ENCODE data around the gene GCN1. TPM values are rescaled to one million over a fixed set of nuclear protein-coding genes. Genes with fewer than 3 reads are reported as not detected.
"Not testable (repeated sequence)": the region's sequence is repeated elsewhere in the genome, so short reads cannot be mapped to it uniquely, and the experiment has no call there.

Gene GCN1
- total RNA-seq, 2 experiments from 2014 or later, result 130 to 137 TPM

DNA sequence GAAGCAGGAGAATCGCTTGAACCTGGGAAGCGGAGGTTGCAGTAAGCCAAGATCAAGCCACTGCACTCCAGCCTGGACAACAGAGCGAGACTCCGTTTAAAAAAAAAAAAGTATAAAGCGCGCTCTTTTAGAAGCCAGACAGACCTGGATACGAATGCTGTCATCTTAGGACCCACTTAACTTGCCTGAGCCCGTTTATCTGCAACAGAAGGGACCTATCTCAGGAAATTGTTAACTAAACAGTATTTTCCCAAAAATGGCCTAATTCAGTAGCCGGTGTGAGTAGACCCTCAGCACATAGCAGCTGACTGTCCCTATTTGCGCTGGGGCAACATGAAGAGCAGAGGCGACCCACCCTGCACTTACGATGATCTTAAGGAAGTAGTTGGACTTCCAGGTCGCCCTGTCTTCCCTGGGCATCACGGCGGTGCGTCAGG is 5.9 kb upstream of the GCN1 start:
- peak overlapping the region; percentile 97 for H3K4me3 Mint-ChIP-seq
- TF ChIP-seq, protein P1, sequence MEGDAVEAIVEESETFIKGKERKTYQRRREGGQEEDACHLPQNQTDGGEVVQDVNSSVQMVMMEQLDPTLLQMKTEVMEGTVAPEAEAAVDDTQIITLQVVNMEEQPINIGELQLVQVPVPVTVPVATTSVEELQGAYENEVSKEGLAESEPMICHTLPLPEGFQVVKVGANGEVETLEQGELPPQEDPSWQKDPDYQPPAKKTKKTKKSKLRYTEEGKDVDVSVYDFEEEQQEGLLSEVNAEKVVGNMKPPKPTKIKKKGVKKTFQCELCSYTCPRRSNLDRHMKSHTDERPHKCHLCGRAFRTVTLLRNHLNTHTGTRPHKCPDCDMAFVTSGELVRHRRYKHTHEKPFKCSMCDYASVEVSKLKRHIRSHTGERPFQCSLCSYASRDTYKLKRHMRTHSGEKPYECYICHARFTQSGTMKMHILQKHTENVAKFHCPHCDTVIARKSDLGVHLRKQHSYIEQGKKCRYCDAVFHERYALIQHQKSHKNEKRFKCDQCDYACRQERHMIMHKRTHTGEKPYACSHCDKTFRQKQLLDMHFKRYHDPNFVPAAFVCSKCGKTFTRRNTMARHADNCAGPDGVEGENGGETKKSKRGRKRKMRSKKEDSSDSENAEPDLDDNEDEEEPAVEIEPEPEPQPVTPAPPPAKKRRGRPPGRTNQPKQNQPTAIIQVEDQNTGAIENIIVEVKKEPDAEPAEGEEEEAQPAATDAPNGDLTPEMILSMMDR (IDR thresholded peaks at IDR 0.05), result no peak
- H3K9me3 Mint-ChIP-seq, result no peaks in the 10 kb centered on the region
- H3K4me1 Mint-ChIP-seq (ENCODE audit: low read depth), result peaks cover 37% of the 10 kb centered on the region
- CTCF ChIA-PET, result interaction anchor here (0.9 to 5.5 kb wide), 12 partner anchors 9 to 91 kb away, joined by 3 to 37 read pairs (median 6); partner anchors contain the start of genes PXN, RNU4-1 and RNU4-2
- H3K36me3 Mint-ChIP-seq (ENCODE audit: low read depth), result peaks cover 53% of the 10 kb centered on the region
- peak overlapping the region; percentile 95 for H3K27ac Mint-ChIP-seq
- no peaks in the 10 kb centered on the region for H3K27me3 Mint-ChIP-seq
- intact Hi-C loops (cut with micrococcal nuclease), result no loop called here
- DNase-seq, result no peak
- POLR2A ChIA-PET, result interaction anchor here (0.8 to 12.7 kb wide), 36 partner anchors 10 to 269 kb away, joined by 3 to 263 read pairs (median 6); partner anchors contain the start of genes BICDL1, PXN, RAB35 and RNU4-1
- no peak for ATAC-seq

DNA sequence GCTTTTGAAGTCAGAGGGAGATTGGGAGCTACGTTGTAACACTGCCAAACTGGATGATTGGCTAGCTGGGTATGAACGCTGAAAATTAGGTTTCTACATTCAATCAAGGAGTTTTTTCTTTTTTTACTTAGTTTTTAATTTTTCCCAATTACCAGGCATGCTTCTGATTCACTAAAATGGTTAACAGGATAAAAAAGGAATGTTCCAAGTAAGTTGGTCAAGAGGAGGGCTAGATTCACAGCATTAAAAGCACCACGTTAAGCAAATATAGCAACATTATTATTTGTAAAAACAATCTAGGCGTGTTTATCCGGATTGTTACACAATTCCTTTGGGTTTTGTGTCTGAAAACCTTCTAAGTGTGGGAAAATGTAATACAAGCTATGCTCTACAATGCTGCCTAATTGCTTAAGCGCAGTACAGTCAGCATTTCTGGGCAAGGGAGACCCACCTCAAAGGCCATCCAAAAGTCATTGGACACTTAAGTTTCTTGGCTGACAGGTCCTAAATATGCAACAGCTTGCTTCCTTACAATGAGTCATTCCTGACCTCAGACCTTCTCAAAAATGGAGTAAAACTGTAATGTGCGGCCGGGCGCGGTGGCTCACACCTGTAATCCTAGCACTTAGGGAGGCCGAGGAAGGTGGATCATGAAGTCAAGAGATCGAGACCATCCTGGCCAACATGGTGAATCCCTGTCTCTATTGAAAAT is 5.2 kb upstream of the GCN1 start:
- Mint-ChIP-seq H3K36me3 (ENCODE audit: low read depth) (peaks cover 57% of the 10 kb centered on the region), H3K4me1 (ENCODE audit: low read depth) (peaks cover 41% of the 10 kb centered on the region), H3K9me3 (no peaks in the 10 kb centered on the region), H3K27ac (peak overlapping the region; percentile 95), H3K4me3 (peak overlapping the region; percentile 97), H3K27me3 (no peaks in the 10 kb centered on the region)
- DNase-seq (peak; percentile 63), ATAC-seq (no peak)
- intact Hi-C loops (cut with micrococcal nuclease), result loop anchor here (5.0 to 10.0 kb wide), 2 partner anchors 82 to 185 kb away; partner anchors contain the start of gene RAB35
- ChIA-PET CTCF (interaction anchor here (5.5 kb wide), 1 partner anchor 66 kb away, joined by 37 read pairs; the partner anchor contains the start of gene PXN), POLR2A (interaction anchor here (0.5 to 12.7 kb wide), 31 partner anchors 10 to 243 kb away, joined by 3 to 263 read pairs (median 7); partner anchors contain the start of genes BICDL1, PXN, RAB35 and RNU4-1)
- TF ChIP-seq, protein P1 (IDR thresholded peaks at IDR 0.05), result no peak

DNA sequence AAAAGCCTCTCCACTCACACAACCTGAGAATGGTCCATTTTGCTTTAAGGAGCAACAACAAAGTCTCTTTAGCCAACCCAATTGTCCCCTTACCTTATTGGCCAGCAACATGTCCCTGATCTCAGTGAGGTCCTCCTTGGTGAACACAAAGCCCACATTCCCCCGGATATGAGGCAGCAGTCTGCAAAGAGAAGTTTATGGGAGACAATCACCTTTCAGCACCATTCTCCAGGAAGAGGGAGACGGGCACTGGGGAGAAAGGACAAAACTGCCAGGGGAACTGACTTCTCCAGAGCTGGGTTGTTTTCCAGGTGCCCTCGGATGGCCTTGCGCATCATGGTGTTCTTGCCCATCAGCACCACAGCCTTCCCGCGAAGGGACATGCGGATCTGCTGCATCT is 4.5 kb upstream of the GCN1 start:
- intact Hi-C loops (cut with micrococcal nuclease), result loop anchor here (5.0 to 10.0 kb wide), 2 partner anchors 82 to 184 kb away; partner anchors contain the start of gene RAB35
- no peak for DNase-seq
- H3K36me3 Mint-ChIP-seq (ENCODE audit: low read depth), result peaks cover 58% of the 10 kb centered on the region

DNA sequence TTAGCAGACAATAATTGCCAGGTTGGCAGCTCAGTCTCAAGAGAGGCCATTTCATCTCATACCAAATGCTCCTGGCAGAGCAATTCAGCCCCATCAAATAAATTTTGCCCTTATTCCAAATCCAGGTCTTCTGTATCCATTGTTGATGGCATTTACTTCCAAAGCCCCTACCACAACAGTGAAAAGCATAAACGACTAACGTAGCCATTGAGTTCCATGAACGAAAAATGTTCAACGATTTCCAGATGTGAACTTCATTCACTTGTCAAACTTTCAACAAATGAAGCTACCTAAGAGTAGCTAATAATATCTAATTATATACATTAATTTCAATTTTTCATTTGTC is 3.0 kb upstream of the GCN1 start:
- no peak for ATAC-seq
- Mint-ChIP-seq H3K27ac (peak overlapping the region; percentile 64), H3K4me3 (peak overlapping the region; percentile 97), H3K9me3 (no peaks in the 10 kb centered on the region), H3K27me3 (no peaks in the 10 kb centered on the region), H3K36me3 (ENCODE audit: low read depth) (peaks cover 62% of the 10 kb centered on the region), H3K4me1 (ENCODE audit: low read depth) (peaks cover 45% of the 10 kb centered on the region)
- TF ChIP-seq, protein P1 (IDR thresholded peaks at IDR 0.05), result no peak
- DNase-seq, result no peak
- intact Hi-C loops (cut with micrococcal nuclease), result loop anchor here (5.0 to 10.0 kb wide), 2 partner anchors 80 to 183 kb away; partner anchors contain the start of gene RAB35
- CTCF ChIA-PET, result interaction anchor here (1.3 kb wide), 1 partner anchor 31 kb away, joined by 6 read pairs; no protein-coding TSS in a partner anchor
- POLR2A ChIA-PET, result interaction anchor here (0.6 to 12.7 kb wide), 12 partner anchors 20 to 190 kb away, joined by 3 to 263 read pairs (median 6); partner anchors contain the start of genes PXN, RAB35, RNU4-1 and RNU4-2

More for the DNA sequence above, 4.5 kb upstream of the GCN1 start:
- TF ChIP-seq, protein P1 (IDR thresholded peaks at IDR 0.05), result no peak
- ATAC-seq, result no peak
- H3K27ac Mint-ChIP-seq, result peak overlapping the region; percentile 95
- H3K4me3 Mint-ChIP-seq, result peak overlapping the region; percentile 97
- ChIA-PET CTCF (no interaction called here), POLR2A (interaction anchor here (0.7 to 12.7 kb wide), 18 partner anchors 9 to 188 kb away, joined by 3 to 263 read pairs (median 34); partner anchors contain the start of genes PXN, RAB35, RNU4-1 and RNU4-2)
- peaks cover 41% of the 10 kb centered on the region for H3K4me1 Mint-ChIP-seq (ENCODE audit: low read depth)
- H3K9me3 Mint-ChIP-seq, result no peaks in the 10 kb centered on the region
- H3K27me3 Mint-ChIP-seq, result no peaks in the 10 kb centered on the region

DNA sequence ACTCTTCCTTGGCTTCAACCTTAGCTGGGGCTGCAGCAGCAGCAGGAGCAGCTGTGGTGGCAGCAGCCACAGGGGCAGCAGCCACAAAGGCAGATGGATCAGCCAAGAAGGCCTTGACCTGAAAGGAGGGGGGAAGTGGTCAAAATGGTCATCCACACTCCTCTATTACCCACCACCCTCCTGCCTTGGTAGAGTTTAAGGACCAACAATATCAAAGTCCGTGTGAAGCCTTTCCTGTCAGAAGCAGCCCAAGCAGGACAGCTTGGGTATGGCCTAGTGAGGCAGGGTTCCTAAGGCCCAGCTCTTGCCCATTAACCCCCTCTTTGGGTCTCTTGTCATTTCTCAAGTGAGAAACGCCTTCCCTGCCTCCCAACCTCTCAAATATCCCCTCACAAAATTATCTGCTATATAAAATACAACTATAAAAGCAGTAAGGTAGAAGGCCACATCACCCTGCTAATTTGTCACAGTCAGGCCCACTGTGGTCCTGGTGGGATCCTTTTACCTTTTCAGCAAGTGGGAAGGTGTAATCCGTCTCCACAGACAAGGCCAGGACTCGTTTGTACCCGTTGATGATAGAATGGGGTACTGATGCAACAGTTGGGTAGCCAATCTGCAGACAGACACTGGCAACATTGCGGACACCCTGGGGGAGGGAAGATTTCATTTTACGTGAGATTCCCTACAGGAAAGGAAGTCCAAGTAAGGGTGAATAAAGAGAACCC is 2.5 kb upstream of the GCN1 start:
- intact Hi-C loops (cut with micrococcal nuclease), result loop anchor here (5.0 to 10.0 kb wide), 2 partner anchors 80 to 182 kb away; partner anchors contain the start of gene RAB35
- Mint-ChIP-seq H3K36me3 (ENCODE audit: low read depth) (peaks cover 64% of the 10 kb centered on the region), H3K4me1 (ENCODE audit: low read depth) (peaks cover 43% of the 10 kb centered on the region), H3K4me3 (peak overlapping the region; percentile 97), H3K27ac (peak overlapping the region; percentile 64)
- ATAC-seq, H3K9me3 Mint-ChIP-seq, H3K27me3 Mint-ChIP-seq, DNase-seq: not testable (repeated sequence)
- CTCF ChIA-PET, result interaction anchor here (1.0 to 1.3 kb wide), 2 partner anchors 31 to 71 kb away, joined by 3 to 6 read pairs; no protein-coding TSS in a partner anchor
- POLR2A ChIA-PET, result interaction anchor here (1.1 to 12.7 kb wide), 12 partner anchors 9 to 190 kb away, joined by 3 to 263 read pairs (median 8); partner anchors contain the start of genes PXN, RAB35, RNU4-1 and RNU4-2
